Cardiac fibroblast (primary cell): ENCODE data around the gene CAMTA1.

Source experiments
- DNase-seq, 2 donors: peaks; one replicate each; pipeline versions ENCODE4 v3.0.0 to v3.0.0-alpha.2; 2010; ENCODE audit warnings: low read depth in 2 of 2
- H3K4me3 ChIP-seq, 2 donors: replicated peaks in 1 of 2; 1 replicate in 1 of 2; 2 replicates in 1 of 2; pipeline ENCODE4 v1.5.1; 2011; ENCODE audit warnings: low read depth in 2 of 2, low read length in 2 of 2, mild to moderate bottlenecking in 2 of 2, moderate library complexity in 1 of 2
- TF ChIP-seq, protein P1 (sequence below): IDR thresholded peaks from one replicate; pipeline ENCODE4 v1.5.1; 2011; ENCODE audit warnings: low read depth, mild to moderate bottlenecking, low read length, inconsistent platforms

CAMTA1 gene

GRCh38 chr1:6967431-6968111 lies 182.3 kb downstream of the CAMTA1 start:
- DNase-seq = no peak
- TF ChIP-seq, protein P1, sequence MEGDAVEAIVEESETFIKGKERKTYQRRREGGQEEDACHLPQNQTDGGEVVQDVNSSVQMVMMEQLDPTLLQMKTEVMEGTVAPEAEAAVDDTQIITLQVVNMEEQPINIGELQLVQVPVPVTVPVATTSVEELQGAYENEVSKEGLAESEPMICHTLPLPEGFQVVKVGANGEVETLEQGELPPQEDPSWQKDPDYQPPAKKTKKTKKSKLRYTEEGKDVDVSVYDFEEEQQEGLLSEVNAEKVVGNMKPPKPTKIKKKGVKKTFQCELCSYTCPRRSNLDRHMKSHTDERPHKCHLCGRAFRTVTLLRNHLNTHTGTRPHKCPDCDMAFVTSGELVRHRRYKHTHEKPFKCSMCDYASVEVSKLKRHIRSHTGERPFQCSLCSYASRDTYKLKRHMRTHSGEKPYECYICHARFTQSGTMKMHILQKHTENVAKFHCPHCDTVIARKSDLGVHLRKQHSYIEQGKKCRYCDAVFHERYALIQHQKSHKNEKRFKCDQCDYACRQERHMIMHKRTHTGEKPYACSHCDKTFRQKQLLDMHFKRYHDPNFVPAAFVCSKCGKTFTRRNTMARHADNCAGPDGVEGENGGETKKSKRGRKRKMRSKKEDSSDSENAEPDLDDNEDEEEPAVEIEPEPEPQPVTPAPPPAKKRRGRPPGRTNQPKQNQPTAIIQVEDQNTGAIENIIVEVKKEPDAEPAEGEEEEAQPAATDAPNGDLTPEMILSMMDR = no peak
- H3K4me3 ChIP-seq = no peak overlapping the region

GRCh38 chr1:6969106-6969505 lies 183.9 kb downstream of the CAMTA1 start:
- TF ChIP-seq, protein P1 = no peak
- no peak for DNase-seq
- H3K4me3 ChIP-seq = no peak overlapping the region

DNA sequence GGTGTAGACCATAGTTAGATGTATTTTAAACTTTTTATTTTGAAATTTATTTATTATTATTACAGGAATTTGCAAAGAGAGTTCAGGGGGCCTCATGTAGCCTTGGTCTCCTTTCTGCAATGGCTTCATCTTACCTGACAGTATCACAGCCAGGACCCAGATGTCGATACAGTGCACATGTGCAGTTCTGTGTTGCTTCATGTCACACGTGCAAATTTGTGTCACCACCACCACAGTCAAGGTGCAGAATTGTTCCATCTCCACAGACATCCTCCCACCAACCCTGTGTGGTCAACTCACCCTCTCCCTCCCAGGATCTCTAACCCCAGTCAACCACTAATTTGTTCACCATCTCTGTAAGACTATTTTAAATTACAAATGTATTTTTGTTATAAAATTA lies 184.5 kb downstream of the CAMTA1 start:
- no peak for DNase-seq
- TF ChIP-seq, protein P1 = no peak
- H3K4me3 ChIP-seq = no peak overlapping the region

DNA sequence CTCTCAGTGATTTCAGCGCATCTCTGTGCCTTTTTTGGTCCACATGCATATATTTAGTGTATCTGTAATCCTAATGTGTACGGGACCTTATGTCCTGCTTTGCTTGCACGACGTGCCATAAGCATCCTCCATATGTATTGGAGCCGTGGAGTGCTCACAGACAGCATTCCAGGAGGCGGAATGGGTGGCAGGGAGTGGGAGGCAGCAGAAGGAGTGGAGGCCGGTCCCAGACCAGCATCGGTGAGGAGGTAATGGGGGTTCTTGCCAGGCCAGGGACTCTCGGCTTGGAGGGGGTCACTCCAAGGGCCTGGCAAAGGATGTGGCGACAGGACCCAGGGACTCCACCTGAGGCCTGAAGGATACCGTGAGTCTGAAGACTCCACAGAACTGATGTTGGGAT lies 185.0 kb downstream of the CAMTA1 start:
- H3K4me3 ChIP-seq = no peak overlapping the region
- no peak for DNase-seq
- TF ChIP-seq, protein P1 = no peak

- no peak overlapping the region for H3K4me3 ChIP-seq
- TF ChIP-seq, protein P1 = no peak
- DNase-seq = no peak
These were observed 185.8 kb downstream of the CAMTA1 start for GRCh38 chr1:6971048-6971447.

DNA sequence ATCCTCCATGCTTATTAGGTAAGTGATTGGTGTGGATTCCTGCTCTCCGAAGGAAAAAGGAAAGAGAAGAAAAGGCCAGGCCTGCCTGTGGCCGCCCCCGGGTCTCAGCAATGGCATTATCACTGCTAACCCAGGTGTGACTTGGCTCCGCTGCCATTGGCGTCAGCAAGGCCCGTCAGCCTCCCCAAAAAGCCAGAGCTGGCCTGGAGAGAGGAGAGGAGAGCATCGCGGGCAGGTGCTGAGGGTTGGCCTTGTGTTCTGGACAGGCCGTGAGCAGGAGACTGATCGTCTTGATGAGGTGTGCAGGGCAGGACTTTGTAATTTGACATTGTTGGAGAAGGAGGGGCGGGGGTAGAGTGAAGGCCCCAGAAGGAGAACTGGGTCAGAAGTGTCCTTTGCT lies 186.4 kb downstream of the CAMTA1 start:
- no peak overlapping the region for H3K4me3 ChIP-seq
- TF ChIP-seq, protein P1 = no peak
- no peak for DNase-seq

- no peak overlapping the region for H3K4me3 ChIP-seq
- TF ChIP-seq, protein P1 = no peak
- no peak for DNase-seq
These were observed 187.1 kb downstream of the CAMTA1 start for GRCh38 chr1:6972399-6972798.
